Measurements from ENCODE around the gene CPLANE2. TPM values are rescaled to one million over a fixed set of nuclear protein-coding genes. Genes with fewer than 3 reads are reported as not detected.

CPLANE2 gene
- total RNA-seq, 1 experiment from 2014 or later = 6.3 TPM

DNA sequence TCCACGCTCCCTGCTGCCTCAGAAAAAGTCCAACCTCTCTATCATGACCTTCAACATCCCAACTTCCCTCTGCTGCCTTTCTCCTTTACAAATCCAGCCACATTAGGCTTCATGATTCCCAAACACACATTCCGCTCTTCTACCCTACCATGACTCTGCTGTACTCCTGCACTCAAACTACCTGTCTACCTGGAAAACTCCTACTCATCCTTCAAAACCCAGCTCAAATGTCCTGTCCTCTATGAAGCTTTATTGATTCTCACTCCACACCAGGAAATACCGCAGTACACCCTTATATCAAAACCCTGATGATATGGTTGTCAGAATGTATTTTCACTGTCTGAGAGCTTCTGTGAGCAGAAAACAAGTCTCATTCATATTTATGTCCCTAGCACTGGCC is 33.4 kb downstream of the CPLANE2 start:
- H3T11ph ChIP-seq (ENCODE audit: low read length) = no peak overlapping the region
- no peak overlapping the region for H3K9ac ChIP-seq (ENCODE audit: extremely low read depth, insufficient read length, low read length)

More for the DNA sequence above, 33.4 kb downstream of the CPLANE2 start:
- Histone ChIP-seq H3K4me1 (ENCODE audit: insufficient read depth, low read length) (no peaks in the 10 kb centered on the region), H2AFZ (ENCODE audit: low read length) (no peak overlapping the region), H3K4ac (ENCODE audit: low read depth, low read length) (no peak overlapping the region), H3K27me3 (ENCODE audit: insufficient read depth, low read length) (no peaks in the 10 kb centered on the region), H3K9me3 (ENCODE audit: control insufficient read depth, low read depth, low read length) (no peaks in the 10 kb centered on the region), H3K56ac (ENCODE audit: insufficient read length, low read depth, low read length) (no peak overlapping the region), H3K27ac (ENCODE audit: insufficient read length, low read depth, low read length) (no peak overlapping the region), H3K4me2 (ENCODE audit: insufficient read depth, insufficient read length, low read length) (no peak overlapping the region), H4K8ac (replicated peaks; ENCODE audit: insufficient read length, low read depth, low read length) (no peak overlapping the region), H3K18ac (ENCODE audit: insufficient read length, low read depth, low read length) (no peak overlapping the region), H3K23me2 (ENCODE audit: insufficient read length, low read depth, low read length, poor library complexity, severe bottlenecking) (peaks cover 10% of the 10 kb centered on the region), H2BK120ac (ENCODE audit: low read depth, low read length, poor library complexity, severe bottlenecking) (no peak overlapping the region), H3K79me1 (ENCODE audit: insufficient read depth, low read depth, low read length, poor library complexity, severe bottlenecking) (no peaks in the 10 kb centered on the region), H4K91ac (ENCODE audit: insufficient read length, low read depth, low read length) (no peak overlapping the region), H3K14ac (ENCODE audit: insufficient read depth, low read length) (no peak overlapping the region), H2BK20ac (ENCODE audit: low read depth, low read length, poor library complexity, severe bottlenecking) (no peak overlapping the region), H2BK15ac (ENCODE audit: low read depth, low read length) (no peak overlapping the region), H3K79me2 (ENCODE audit: insufficient read depth, low read length) (no peaks in the 10 kb centered on the region; the same call in 1 of the 2 replicates), H2AK5ac (ENCODE audit: insufficient read length, low read length) (no peak overlapping the region), H2BK12ac (ENCODE audit: insufficient read length, low read depth, low read length) (no peak overlapping the region), H4K5ac (ENCODE audit: insufficient read length, low read depth, low read length) (no peak overlapping the region), H3K23ac (ENCODE audit: insufficient read length, low read depth, low read length) (no peak overlapping the region), H4K20me1 (ENCODE audit: control insufficient read depth, insufficient read depth, insufficient read length) (no peaks in the 10 kb centered on the region), H2BK5ac (ENCODE audit: insufficient read length, low read length) (no peak overlapping the region)
- Mint-ChIP-seq H3K27ac (peak overlapping the region in 2 of 3 experiments; percentile 5 to 36; a peak in 3 of 7 replicates), H3K27me3 (ENCODE audit: low read depth) (no peaks in the 10 kb centered on the region), H3K36me3 (ENCODE audit: insufficient read depth in 1 of 3, low read depth in 3 of 3) (peaks cover 11 to 50% (median 19%) of the 10 kb centered on the region in 3 experiments; a peak in 6 of 7 replicates), H3K4me3 (no peak overlapping the region), H3K9me3 (no peaks in the 10 kb centered on the region), H3K4me1 (peaks cover 7 to 17% of the 10 kb centered on the region in 2 experiments)
- no peak for DNase-seq
- WGBS (ENCODE audit: extremely low coverage, insufficient read length, low lambda C conversion rate) = no CpG with 5 or more reads among the region's 3 CpGs
- TF ChIP-seq, protein P1, sequence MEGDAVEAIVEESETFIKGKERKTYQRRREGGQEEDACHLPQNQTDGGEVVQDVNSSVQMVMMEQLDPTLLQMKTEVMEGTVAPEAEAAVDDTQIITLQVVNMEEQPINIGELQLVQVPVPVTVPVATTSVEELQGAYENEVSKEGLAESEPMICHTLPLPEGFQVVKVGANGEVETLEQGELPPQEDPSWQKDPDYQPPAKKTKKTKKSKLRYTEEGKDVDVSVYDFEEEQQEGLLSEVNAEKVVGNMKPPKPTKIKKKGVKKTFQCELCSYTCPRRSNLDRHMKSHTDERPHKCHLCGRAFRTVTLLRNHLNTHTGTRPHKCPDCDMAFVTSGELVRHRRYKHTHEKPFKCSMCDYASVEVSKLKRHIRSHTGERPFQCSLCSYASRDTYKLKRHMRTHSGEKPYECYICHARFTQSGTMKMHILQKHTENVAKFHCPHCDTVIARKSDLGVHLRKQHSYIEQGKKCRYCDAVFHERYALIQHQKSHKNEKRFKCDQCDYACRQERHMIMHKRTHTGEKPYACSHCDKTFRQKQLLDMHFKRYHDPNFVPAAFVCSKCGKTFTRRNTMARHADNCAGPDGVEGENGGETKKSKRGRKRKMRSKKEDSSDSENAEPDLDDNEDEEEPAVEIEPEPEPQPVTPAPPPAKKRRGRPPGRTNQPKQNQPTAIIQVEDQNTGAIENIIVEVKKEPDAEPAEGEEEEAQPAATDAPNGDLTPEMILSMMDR (conservative IDR thresholded peaks at IDR 0.05) = no peak

Measured in H9 (cell line).